DLD1 (cell line): Measurements from ENCODE around the gene TRIM46.

Experiments
- in situ Hi-C: cut with HindIII; loops from 2 replicates; pipeline ENCODE4 v1.10.0; 2017; ENCODE audit warnings: low sequenced_read_pairs

TRIM46 gene

DNA sequence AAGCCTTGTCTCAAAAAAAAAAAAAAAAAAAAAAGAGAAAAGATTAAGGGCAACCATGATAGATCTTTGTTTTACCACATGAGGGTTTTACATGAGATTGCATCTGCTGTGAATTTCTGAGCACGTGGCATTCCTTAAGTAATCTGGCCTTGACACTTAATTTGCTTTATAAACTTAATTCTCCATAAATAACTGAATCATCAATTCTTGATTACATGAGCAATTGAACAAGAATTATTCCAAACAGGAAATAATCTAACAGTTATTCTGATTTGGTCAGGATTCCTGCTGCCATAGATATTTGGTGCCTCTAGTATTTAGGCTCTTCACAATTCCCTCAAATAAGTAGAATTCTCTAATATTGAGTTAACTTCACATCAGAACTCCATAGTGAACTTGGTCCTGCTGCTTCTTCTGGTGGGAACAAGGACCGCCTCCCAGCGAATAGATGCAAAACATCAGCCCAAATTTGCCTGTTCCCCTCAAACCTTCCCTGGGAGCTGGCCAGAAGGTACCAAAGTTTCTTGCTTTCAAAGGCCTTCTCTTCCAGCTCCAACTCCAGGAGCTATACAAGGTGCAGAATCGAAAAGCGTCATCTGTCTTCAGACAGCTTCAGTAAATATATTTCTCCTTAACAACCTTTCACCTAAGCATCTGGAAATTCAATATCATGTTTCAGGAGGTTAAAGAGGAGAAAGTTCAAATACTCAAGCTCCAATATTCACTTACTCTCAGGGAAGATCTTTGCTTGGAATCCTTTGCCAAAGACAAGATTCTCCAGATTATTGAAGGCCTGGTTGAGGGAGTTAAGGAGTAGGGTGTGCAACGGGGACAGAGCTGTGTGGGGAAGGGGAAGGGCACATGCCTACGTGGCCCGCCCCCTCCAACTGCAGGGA is 1.6 kb upstream of the TRIM46 start:
- in situ Hi-C loops = no loop called here

DNA sequence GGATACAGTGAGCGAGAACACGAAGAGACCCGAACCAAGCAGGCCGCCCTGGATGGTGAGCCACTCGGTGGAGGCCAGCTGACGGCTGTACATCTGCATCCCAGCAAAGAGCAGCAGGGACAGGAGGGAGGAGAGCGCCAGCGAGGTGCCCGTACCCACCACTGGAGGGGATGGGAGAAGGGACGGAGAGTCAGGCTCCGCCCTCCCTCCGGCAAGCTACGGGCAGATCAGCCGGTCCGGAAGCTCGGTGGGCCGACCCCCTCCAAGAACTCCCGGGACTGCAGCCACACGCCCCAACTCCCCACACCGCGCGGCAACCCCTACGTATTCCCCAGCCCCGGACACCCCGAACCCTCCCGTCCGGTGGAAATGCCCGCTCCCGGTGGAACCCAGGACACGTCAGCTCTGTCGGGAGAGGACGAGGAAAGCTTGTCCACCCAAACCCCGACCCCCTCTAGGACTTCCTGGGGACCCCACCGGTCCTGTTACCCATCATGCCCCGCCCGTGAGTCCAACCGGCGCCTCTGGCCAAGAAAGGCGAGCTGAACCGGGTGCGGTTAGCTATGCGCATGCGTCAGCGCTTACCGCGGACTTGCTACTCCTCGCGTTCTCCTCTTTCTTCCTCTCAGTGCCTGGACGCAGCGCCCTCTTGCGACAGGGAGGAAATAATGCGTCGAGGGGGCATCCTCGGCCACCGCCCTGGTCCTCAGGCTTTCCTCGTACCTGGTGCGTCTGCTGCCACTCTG is 744 bp upstream of the TRIM46 start, which contains the start of gene KRTCAP2:
Gene KRTCAP2, minus strand, starts transcription at position 573 of the 746 bp plus-strand sequence. Its CDS starts 80 bp downstream, at position 493.
- in situ Hi-C loops = no loop called here

DNA sequence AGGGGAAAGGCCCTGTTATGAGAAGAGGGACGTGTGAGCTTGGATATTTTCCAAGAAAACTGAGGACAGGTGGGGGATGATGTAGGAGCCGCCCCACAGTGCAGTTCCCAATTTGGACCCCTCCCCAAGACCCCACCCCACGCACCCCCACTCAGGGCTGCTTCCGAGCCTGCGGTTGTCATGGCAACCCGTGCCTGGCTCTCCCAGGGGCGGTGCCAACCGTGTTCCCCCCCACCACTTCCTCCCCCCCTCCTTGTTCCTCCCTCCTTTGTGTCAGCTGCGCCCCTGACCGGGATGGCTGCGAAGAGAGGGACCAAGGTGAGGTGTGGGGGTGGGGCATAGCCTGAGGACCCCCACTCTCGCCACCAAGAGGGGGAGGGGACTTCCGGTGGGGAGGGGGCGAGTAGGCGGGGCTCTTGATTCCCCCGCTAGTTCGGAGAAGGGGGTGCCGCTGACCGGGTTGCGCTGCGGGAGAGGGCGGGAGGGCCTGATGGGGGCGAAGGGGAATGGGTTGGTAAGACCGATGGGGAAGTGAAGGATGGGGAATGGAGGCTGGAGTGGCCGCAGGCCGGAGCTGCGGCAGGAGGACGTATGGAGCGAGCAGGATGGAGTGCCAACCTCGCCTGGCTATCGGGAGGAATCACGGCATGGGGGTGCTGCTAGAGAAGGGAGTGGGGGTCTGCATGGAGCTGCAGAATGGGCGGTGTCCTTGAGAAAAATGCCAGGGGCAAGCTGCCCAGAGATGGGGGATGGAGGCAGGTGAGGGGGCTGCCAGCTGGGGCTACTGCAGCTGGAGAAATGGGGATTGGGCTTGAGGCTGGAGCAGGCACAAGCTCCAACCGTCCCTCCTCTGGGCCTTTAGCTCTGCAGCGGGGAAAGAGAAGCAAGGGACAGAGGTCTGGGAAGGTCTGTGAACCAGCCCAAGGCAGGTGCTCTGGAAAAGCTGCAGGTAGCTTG is 953 bp downstream of the TRIM46 start:
- in situ Hi-C loops = no loop called here

DNA sequence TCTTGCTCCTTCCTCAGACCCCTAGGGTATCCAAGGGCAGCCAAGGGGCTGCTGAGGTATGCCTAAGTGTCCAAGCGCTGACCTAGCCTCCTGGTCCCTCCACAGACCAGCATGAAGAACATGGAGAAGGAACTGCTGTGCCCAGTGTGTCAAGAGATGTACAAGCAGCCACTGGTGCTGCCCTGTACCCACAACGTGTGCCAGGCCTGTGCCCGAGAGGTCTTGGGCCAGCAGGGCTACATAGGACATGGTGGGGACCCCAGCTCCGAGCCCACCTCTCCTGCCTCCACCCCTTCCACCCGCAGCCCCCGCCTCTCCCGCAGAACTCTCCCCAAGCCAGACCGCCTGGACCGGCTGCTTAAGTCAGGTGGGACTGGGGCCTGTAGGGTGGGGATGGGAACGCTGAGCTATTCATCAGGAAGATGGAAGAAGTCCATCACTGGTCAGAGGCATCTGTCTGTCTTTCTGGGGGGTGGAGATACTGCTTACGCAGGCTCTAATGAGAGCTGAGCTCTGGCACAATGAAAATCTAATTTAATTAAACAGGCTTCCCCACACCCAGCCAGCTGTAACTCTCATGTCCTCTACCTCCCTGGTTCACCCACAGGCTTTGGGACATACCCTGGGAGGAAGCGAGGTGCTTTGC is 1.8 kb downstream of the TRIM46 start:
- in situ Hi-C loops = no loop called here

DNA sequence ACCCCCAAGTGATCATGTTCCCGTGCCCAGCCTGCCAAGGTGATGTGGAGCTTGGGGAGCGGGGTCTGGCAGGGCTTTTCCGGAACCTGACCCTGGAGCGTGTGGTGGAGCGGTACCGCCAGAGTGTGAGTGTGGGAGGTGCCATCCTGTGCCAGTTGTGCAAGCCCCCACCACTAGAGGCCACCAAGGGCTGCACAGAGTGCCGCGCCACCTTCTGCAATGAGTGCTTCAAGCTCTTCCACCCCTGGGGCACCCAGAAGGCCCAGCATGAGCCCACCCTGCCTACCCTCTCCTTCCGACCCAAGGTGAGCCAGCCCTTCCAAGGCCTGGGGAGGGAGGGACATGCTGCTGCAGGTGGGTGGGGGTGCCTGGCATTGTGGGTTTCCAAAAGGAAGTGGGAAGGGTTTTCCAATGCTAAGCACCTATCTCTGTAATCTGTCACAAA is 2.3 kb downstream of the TRIM46 start:
- in situ Hi-C loops = no loop called here

DNA sequence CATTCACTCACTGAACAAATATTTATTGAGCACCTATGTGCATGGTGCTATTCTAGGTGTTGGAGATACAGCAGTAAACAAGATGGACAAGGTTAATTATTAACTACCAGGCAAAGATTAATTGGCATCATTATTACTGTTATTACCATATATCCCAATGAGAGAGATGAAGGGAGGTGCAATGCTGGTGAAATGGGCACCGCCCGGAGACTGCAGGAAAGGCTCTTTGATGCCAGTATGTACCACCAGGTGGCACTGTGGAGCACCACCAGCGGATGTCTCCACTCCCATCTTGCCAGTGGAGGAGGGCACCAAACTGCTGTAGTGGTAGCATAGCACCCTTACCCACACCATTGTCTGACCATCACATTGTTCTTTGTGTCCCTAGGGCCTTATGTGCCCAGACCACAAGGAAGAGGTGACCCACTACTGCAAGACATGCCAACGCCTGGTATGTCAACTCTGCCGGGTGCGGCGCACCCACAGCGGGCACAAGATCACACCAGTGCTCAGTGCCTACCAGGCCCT is 3.0 kb downstream of the TRIM46 start:
- in situ Hi-C loops = no loop called here

DNA sequence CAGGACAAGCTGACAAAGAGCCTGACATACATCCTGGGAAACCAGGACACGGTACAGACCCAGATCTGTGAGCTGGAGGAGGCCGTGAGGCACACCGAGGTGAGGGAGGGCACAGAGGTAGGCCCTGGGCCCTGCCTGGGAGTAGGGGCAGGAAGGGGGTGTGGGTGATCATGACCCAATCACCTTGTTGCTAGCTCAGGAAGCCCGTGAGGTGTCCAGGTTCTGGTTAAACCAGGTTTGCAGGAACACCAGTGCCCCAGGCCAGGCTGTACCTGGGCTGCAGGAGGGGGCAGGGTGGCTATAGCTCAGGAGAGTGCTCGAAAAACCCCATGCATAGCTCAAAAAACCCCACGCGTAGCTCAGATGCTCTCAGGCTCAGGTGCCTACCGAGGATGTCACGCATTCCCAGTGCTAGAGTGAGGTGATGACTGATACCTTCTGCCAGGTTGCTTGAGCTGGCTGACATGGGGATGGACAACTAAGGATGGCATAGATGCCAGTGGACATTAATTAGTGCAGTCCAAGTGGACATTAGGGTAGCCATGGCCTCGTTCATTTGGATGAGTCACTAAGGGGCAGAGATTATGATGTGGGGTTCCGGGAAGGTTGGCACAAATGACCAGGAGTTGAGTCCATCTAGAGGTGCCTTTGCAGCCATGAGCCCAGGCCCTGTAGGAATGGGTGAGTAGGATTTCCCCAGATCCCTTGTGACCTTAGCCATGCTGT is 3.7 kb downstream of the TRIM46 start:
- in situ Hi-C loops = no loop called here

DNA sequence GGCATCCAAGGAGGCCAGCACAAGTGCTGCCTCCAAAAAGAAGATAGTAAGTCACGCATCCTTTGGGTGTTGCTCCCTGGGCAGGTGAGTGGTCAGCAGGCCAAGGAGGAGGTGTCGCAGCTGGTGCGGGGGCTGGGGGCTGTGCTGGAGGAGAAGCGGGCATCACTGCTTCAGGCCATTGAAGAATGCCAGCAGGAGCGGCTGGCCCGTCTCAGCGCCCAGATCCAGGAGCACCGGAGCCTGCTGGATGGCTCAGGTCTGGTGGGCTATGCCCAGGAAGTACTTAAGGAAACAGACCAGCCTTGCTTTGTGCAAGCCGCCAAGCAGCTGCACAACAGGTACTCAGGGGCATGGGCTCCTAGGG is 4.3 kb downstream of the TRIM46 start:
- in situ Hi-C loops = no loop called here

DNA sequence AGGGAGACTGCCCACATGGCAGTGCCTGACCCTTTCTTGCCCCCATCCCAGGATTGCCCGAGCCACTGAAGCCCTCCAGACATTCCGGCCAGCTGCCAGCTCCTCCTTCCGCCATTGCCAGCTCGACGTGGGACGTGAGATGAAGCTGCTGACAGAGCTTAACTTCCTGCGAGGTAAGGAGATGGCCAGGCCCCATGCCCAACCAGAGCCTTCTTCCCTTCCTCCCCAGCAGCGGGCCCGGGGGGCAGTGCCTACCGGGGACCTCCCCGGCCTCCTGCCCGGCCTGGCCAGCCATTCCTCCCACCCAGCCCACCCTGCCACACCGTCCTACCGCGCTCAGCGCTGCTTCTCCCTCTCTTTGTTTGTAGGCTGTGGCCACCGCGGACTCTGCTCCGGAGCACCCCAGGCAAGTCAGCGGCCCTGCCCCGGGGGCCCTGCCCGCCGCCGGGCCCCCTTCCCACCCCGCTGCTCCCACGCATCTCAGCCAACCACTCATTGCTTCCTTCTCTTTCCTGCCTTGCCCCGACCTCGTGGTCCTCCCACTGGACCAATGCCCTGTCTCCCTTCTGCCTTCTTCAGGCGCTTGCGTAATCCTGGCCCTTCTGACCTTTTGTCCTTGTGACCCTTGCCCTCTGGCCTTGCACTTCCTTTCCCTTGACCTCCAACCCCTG is 4.9 kb downstream of the TRIM46 start:
- in situ Hi-C loops = no loop called here

DNA sequence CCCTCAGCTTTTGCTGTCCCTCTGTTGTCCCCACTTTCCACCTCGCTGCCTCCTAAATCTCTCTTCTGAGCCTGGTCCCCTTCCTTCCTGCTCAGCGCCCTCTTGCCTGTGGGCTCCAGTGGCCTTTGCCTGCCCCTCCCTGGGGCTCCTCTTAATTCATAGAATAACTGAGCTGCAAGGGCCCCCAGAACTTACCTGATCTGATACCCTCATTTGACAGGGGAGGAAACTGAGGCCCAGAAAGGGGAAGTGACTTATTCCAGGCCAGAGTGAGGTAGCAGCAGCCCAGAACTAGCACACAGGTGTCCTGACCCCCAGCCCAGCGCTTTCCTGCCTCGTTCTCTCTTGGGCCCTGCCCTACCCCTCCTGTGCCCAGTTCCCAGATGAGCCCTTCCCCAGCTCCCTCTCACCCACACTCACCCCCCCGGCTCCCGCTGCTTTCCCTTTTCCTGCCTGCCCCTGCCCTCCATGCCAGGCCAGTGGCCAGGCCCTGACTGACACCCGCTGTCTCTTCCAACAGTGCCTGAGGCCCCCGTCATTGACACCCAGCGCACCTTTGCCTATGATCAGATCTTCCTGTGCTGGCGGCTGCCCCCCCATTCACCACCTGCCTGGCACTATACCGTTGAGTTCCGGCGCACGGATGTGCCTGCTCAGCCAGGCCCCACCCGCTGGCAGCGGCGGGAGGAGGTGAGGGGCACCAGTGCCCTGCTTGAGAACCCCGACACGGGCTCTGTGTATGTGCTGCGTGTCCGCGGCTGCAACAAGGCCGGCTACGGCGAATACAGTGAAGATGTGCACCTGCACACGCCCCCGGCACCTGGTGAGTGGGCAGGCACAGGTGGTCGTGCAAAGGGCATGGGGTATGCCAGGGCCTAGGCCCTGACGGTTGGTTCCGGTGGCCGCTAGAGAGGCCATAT is 5.7 kb downstream of the TRIM46 start:
- in situ Hi-C loops = no loop called here

DNA sequence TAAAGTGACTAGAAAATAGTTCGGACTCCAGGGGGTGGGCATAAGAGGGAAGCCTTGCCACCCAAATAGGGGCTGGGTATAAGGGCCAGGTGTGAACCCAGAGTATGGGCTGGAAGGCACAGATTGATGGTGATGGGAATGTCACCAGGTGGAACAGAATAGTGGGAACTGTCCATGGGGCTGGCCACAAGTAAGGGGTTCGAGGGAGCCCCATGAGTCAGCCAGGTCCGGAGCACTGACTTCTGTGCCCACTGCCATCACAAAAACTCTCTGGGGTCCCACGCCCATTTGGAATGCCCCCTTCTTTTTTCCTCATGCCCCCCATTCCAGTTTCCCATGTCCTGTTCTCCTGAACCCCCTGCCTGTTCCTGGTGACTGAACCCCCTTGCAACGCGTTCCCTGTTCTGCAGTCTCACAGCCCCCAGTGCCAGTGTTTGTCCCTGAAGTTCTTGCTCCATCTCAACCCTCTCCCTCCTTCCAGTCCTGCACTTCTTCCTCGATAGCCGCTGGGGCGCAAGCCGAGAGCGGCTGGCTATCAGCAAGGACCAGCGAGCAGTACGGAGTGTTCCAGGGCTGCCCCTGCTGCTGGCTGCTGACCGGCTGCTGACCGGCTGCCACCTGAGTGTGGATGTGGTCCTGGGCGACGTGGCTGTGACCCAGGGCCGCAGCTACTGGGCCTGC is 7.9 kb downstream of the TRIM46 start:
- in situ Hi-C loops = no loop called here

DNA sequence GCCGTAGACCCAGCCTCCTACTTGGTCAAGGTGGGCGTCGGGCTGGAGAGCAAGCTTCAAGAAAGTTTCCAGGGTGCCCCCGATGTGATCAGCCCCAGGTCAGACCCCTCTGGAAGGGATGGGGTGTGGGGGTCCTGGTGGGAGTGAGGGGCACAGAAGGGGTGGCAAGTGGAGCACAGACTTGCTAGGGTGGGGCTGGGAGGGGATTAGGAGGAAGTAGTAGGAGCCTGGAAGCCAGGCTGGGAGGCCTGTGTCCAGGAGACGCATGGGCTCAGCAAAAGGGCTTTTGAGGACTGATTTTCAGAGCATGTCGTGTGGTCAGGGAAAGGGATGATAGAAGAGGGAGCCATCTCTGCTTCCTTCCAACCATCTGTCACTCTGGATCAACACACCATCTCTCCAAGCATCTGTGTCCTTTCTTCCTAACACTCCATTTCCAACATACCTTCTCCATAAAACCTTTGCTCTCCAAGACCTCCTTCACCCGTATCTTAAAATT is 8.5 kb downstream of the TRIM46 start:
- in situ Hi-C loops = no loop called here

DNA sequence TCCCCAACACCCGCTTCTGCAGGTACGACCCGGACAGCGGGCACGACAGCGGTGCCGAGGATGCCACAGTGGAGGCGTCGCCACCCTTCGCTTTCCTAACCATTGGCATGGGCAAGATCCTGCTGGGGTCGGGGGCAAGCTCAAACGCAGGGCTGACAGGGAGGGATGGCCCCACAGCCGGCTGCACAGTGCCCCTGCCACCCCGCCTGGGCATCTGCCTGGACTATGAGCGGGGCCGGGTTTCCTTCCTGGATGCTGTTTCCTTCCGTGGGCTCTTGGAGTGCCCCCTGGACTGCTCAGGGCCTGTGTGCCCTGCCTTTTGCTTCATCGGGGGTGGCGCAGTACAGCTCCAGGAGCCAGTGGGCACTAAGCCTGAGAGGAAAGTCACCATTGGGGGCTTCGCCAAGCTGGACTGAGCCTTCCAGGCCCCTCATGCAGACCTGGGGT is 10.1 kb downstream of the TRIM46 start:
- in situ Hi-C loops = no loop called here

DNA sequence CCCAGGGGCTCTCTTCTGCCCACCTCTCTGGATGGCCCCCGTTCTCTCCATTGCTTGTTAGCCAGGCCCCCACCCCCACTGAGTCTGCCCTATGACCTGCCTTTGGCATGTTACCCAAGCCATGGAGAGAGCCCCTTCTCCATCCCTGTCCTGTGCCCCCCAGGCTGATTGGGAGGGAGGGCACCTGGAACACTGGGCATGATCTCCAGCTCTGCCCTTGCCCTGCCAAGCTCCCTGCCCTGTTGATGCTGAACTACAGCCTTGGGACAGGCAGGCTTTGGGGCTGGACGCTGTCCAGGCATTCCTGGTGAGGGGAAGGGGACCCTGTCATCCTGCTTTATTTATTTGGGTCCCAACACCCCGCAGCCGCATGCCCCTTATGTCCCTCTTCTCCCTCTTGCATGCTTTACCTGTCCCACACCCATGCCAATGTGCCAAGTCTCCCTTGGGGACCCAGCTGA is 10.7 kb downstream of the TRIM46 start:
- in situ Hi-C loops = no loop called here

DNA sequence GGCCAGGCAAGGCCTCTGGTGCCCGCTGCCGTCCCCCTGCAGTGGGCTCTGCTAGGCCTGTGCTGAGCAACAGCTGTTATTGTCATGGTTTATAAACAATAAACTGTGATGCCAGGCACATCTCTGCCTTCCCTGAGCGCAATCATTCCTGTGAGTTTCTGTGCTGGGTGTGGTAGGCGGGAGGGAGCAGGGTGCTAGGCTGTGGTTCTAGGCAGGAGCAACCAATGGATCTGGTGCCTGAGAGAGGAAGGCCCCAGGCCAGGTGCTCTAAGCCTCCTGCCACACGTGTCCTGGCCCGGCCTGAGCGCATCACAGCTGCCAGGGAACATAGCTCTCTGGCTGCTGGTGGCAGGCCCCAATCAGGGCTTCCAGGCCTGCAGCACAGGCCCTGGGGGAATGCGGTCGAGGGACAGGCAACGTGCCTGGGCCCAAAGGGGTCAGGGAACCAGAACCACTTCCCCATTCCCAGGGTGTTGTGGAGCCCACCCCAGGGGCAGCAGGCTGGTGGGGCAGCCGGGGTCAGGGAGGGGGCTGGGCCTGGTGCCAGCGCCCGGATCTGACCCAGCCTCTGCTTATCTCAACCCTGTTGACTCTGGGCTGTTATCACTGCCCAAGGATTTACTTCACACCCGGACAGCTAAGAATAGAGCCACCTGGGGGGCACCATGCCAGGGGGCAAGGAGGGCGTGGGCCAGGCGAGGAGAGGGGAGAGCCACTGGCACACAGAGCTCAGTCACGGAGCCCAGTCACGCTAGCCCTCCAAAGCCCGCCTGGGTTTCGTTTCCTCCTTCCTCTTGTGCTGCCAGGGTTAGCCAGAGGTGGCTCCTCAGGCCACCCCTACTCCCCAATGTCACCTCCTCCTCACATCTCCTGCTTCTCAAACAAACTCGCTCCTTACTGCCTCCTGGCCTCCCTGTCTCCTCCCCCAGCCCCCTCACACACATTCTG is 11.5 kb downstream of the TRIM46 start:
- in situ Hi-C loops = no loop called here

DNA sequence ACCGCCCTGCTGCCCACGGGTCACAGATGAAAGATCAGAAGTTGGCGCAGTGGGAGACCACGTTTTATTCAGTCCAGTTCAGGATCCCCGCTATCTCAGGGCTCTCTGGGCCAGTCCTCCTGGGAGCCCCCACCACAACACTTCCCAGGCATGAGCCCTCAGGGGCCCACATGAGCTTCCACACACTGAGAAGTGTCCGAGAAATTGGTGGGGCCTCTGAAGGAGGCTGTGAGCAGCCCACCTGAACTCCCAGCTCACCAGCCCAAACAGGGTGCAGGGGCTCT is 12.1 kb downstream of the TRIM46 start:
- in situ Hi-C loops = no loop called here
